Keratinocyte (primary cell): ENCODE results near the gene PSMB7. TPM values are rescaled to one million over a fixed set of nuclear protein-coding genes. Genes with fewer than 3 reads are reported as not detected.

Experiments
- DNase-seq: peaks from one replicate; pipeline ENCODE4 v3.0.0-alpha.2; 2011; ENCODE audit warnings: low read depth, missing footprints, low spot score
- FAIRE-seq: peaks from 2 replicates; lab custom pipeline; 2011; peaks lifted over from hg19 to GRCh38; lab: Jason Lieb, UNC
- H2AFZ ChIP-seq: 2 replicates; pipeline ENCODE4 v1.6.0; 2012; ENCODE audit warnings: low read length, control low read depth, inconsistent platforms; ENCODE audit not compliant: control insufficient read depth
- H3K27ac ChIP-seq: 2 replicates; pipeline ENCODE4 v1.5.1; 2011; ENCODE audit warnings: low read length; ENCODE audit not compliant: control insufficient read depth, insufficient read depth
- H3K27me3 ChIP-seq: 3 replicates; pipeline ENCODE4 v1.6.0; 2011; ENCODE audit warnings: low read length; ENCODE audit not compliant: control insufficient read depth, insufficient read depth; ENCODE audit errors: extremely low read depth
- H3K36me3 ChIP-seq, 2 experiments: 2 replicates in 1 of 2; 3 replicates in 1 of 2; pipeline ENCODE4 v1.5.1; 2011; ENCODE audit warnings: low read length in 2 of 2, mild to moderate bottlenecking in 1 of 2; ENCODE audit not compliant: control insufficient read depth in 2 of 2, insufficient read depth in 2 of 2; ENCODE audit errors: extremely low read depth in 1 of 2
- H3K4me1 ChIP-seq: 3 replicates; pipeline ENCODE4 v1.5.1; 2011; ENCODE audit warnings: low read length; ENCODE audit not compliant: control insufficient read depth, insufficient read depth; ENCODE audit errors: extremely low read depth
- H3K4me2 ChIP-seq: 3 replicates; pipeline ENCODE4 v1.6.0; 2011; ENCODE audit warnings: low read depth, low read length; ENCODE audit not compliant: control insufficient read depth, insufficient read depth; ENCODE audit errors: extremely low read depth
- H3K4me3 ChIP-seq, 3 experiments: fragments of 200-600 bp in 1 of 3; sonication (generic) in 1 of 3; 2 replicates in 2 of 3; 3 replicates in 1 of 3; pipeline ENCODE4 v1.5.1; 2011 to 2016; ENCODE audit warnings: low read length in 3 of 3, mild to moderate bottlenecking in 3 of 3, control low read depth in 2 of 3, inconsistent platforms in 1 of 3, low read depth in 1 of 3, mixed read lengths in 1 of 3, mixed run types in 1 of 3, moderate library complexity in 1 of 3; ENCODE audit not compliant: control insufficient read depth in 2 of 3, insufficient read depth in 2 of 3; ENCODE audit errors: extremely low read depth in 1 of 3
- H3K79me2 ChIP-seq: 2 replicates; pipeline ENCODE4 v1.6.0; 2012; ENCODE audit warnings: low read length; ENCODE audit not compliant: control insufficient read depth, insufficient read depth
- H3K9ac ChIP-seq: 3 replicates; pipeline ENCODE4 v1.6.0; 2011; ENCODE audit warnings: low read length; ENCODE audit not compliant: control insufficient read depth, insufficient read depth; ENCODE audit errors: extremely low read depth
- H3K9me1 ChIP-seq: 3 replicates; pipeline ENCODE4 v1.6.0; 2011; ENCODE audit warnings: low read length; ENCODE audit not compliant: control insufficient read depth, insufficient read depth; ENCODE audit errors: extremely low read depth
- H3K9me3 ChIP-seq: 2 replicates; pipeline ENCODE4 v1.5.1; 2012; ENCODE audit warnings: low read depth, low read length; ENCODE audit not compliant: control insufficient read depth
- H4K20me1 ChIP-seq: 3 replicates; pipeline ENCODE4 v1.6.0; 2011; ENCODE audit warnings: low read length; ENCODE audit not compliant: control insufficient read depth, insufficient read depth; ENCODE audit errors: extremely low read depth
- EZH2 ChIP-seq: IDR thresholded peaks from one replicate; pipeline ENCODE4 v1.6.1; 2012; ENCODE audit warnings: inconsistent platforms, mild to moderate bottlenecking, low read length, moderate library complexity
- dilution Hi-C: fragments of 300-500 bp; cut with MboI; formaldehyde crosslinking; loops from one replicate; pipeline ENCODE4 v1.7.0; 2020; ENCODE audit warnings: low sequenced_read_pairs; ENCODE audit not compliant: extremely low pct_ligation_motif_present
- polyA plus RNA-seq, 5 experiments: library from polyadenylated mRNA; depleted of rRNA in 3 of 5; stranded (reverse) in 3 of 5; stranded (forward) in 1 of 5; unstranded in 1 of 5; fragments of >200 nt; gene quantifications; 1 replicate in 1 of 5; 2 replicates in 3 of 5; 3 replicates in 1 of 5; pipeline versions ENCODE4 v1.2.1 to v1.2.3, GENCODE V29; 2011 to 2012; ENCODE audit warnings: missing spikeins in 2 of 5, low read depth in 1 of 5, low replicate concordance in 1 of 5
- TF ChIP-seq, protein P1 (sequence below), 3 experiments: IDR thresholded peaks in 1 of 3; conservative IDR thresholded peaks in 1 of 3; optimal IDR thresholded peaks in 1 of 3; 2 replicates in 2 of 3; 3 replicates in 1 of 3; pipeline versions ENCODE3 to v1.5.1; 2011; ENCODE audit warnings: low read length in 3 of 3, mild to moderate bottlenecking in 3 of 3, moderate library complexity in 2 of 3, control low read depth in 1 of 3, inconsistent platforms in 1 of 3; ENCODE audit not compliant: insufficient read depth in 2 of 3; ENCODE audit errors: extremely low read depth in 1 of 3

Gene PSMB7
- polyA plus RNA-seq, 1 donor (not counting 4 experiments of a cell fraction or from before 2014, with no cell fraction given) = 388 TPM

DNA sequence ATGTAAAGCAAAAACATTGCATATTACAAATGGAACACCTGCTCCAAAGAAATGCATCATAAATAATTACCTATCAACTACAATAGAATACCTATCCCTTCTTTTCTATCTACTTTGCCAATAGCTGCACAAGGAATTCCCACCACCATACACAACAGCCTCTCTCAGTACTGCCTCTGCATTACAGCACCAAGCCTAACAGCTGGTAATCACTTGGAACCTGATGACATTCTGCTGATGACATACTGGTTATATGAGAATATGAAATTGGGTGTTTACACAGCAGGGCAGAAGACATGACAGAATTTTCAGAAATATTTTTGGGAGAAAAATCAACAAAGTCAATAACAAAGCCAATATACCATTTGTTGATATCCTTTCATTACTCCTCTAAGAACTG, 43.2 kb downstream of the PSMB7 start:
- Histone ChIP-seq H3K9me1 (no peaks in the 10 kb centered on the region), H3K9me3 (no peaks in the 10 kb centered on the region), H3K27ac (no peak overlapping the region), H4K20me1 (peaks cover 13% of the 10 kb centered on the region), H3K27me3 (no peaks in the 10 kb centered on the region), H3K79me2 (peaks cover 95% of the 10 kb centered on the region), H2AFZ (no peak overlapping the region), H3K36me3 (peaks cover 5 to 10% of the 10 kb centered on the region in 2 experiments), H3K4me1 (peaks cover 6% of the 10 kb centered on the region), H3K4me3 (no peak overlapping the region), H3K9ac (no peak overlapping the region), H3K4me2 (no peak overlapping the region)
- DNase-seq (no peak), FAIRE-seq (no peak)
- dilution Hi-C loops = no loop called here
- no peak for TF ChIP-seq EZH2
- TF ChIP-seq, protein P1, sequence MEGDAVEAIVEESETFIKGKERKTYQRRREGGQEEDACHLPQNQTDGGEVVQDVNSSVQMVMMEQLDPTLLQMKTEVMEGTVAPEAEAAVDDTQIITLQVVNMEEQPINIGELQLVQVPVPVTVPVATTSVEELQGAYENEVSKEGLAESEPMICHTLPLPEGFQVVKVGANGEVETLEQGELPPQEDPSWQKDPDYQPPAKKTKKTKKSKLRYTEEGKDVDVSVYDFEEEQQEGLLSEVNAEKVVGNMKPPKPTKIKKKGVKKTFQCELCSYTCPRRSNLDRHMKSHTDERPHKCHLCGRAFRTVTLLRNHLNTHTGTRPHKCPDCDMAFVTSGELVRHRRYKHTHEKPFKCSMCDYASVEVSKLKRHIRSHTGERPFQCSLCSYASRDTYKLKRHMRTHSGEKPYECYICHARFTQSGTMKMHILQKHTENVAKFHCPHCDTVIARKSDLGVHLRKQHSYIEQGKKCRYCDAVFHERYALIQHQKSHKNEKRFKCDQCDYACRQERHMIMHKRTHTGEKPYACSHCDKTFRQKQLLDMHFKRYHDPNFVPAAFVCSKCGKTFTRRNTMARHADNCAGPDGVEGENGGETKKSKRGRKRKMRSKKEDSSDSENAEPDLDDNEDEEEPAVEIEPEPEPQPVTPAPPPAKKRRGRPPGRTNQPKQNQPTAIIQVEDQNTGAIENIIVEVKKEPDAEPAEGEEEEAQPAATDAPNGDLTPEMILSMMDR (optimal IDR thresholded peaks at IDR 0.05 in 1 of 3, IDR thresholded peaks at IDR 0.05 in 1 of 3, conservative IDR thresholded peaks at IDR 0.05 in 1 of 3; ENCODE audit: extremely low read depth in 1 of 3, insufficient read depth in 2 of 3, low read length in 3 of 3) = no peak

DNA sequence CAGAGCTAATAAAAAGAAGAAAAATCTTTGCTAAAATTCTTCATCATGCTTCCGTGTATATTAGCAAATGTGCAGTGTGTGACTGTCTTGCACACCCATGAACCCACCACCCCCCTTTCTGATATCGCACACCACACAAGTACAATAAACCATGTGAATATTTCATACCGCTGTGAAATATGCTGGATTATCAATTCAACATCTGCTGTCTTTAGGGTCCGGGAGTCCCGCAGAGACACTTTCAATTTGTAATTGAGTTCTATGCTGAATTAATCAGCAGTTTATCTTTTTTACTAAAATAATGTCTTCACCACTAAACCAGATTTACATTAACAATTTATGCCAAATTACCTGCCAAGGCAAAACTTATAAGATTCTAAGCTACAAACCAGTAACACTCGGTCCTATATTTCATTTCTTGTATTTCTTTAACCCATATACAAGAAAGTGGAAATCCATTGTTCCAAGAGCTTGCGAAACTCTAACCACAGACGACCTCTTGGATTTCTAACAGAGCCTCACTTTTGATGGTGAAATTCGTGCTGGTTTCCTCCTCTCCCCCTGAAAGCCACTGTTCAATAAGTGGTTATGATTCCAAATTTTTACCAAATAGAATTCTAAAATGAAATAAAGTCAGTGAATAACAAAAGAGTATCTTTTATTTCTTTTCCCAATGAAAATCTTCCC, 44.2 kb downstream of the PSMB7 start:
- no peaks in the 10 kb centered on the region for H3K9me3 ChIP-seq
- peaks cover 2% of the 10 kb centered on the region for H3K9me1 ChIP-seq
- no peak overlapping the region for H3K27ac ChIP-seq
- DNase-seq (no peak), FAIRE-seq (no peak)
- no peaks in the 10 kb centered on the region for H3K27me3 ChIP-seq
- dilution Hi-C loops = no loop called here
- H3K4me2 ChIP-seq = no peak overlapping the region
- no peak overlapping the region for H2AFZ ChIP-seq
- TF ChIP-seq, protein P1 (optimal IDR thresholded peaks at IDR 0.05 in 1 of 3, IDR thresholded peaks at IDR 0.05 in 1 of 3, conservative IDR thresholded peaks at IDR 0.05 in 1 of 3; ENCODE audit: extremely low read depth in 1 of 3, insufficient read depth in 2 of 3, low read length in 3 of 3) = no peak
- TF ChIP-seq EZH2 = no peak
- no peak overlapping the region for H3K4me3 ChIP-seq
- peaks cover 6 to 8% of the 10 kb centered on the region in 2 experiments for H3K36me3 ChIP-seq
- peaks cover 92% of the 10 kb centered on the region for H3K79me2 ChIP-seq
- H3K9ac ChIP-seq = no peak overlapping the region
- peaks cover 18% of the 10 kb centered on the region for H4K20me1 ChIP-seq
- H3K4me1 ChIP-seq = peaks cover 12% of the 10 kb centered on the region
